Gastrocnemius medialis (tissue), 4 donors: ENCODE measurements around the gene GPBAR1. TPM values are rescaled to one million over a fixed set of nuclear protein-coding genes. Genes with fewer than 3 reads are reported as not detected.
A peak's percentile ranks its signal among the peaks of the same experiment; 100 is the strongest.
"Not testable (repeated sequence)": the region's sequence is repeated elsewhere in the genome, so short reads cannot be mapped to it uniquely, and the experiment has no call there.

Experiments used
- ATAC-seq, 2 donors: fragments of 150-250 bp; one replicate each; pipeline ENCODE4 v1.9.1; 2016
- DNase-seq, 2 donors: peaks; one replicate each; pipeline ENCODE4 v3.0.0-alpha.2; 2019
- H3K27ac ChIP-seq, 4 donors: fragments of 200-600 bp; sonication (generic); 1 replicate in 1 of 4; 2 replicates in 3 of 4; pipeline ENCODE4 v1.5.1; 2016 to 2018; ENCODE audit warnings: mild to moderate bottlenecking in 2 of 4, moderate library complexity in 1 of 4
- H3K27me3 ChIP-seq, 3 donors: fragments of 200-600 bp; sonication (generic) in 2 of 3; 1 replicate in 1 of 3; 2 replicates in 2 of 3; pipeline versions ENCODE4 v1.5.1 to v1.6.0; 2016 to 2019; ENCODE audit warnings: mild to moderate bottlenecking in 1 of 3, moderate library complexity in 1 of 3
- H3K36me3 ChIP-seq, 2 donors: fragments of 200-600 bp; sonication (generic) in 1 of 2; one replicate each; pipeline ENCODE4 v1.5.1; 2017 to 2018
- H3K4me1 ChIP-seq, 2 donors: fragments of 200-600 bp; sonication (generic) in 1 of 2; one replicate each; pipeline ENCODE4 v1.5.1; 2016 to 2017; ENCODE audit warnings: mild to moderate bottlenecking in 2 of 2
- H3K4me3 ChIP-seq, 4 donors: fragments of 200-600 bp; sonication (generic) in 3 of 4; 1 replicate in 1 of 4; 2 replicates in 3 of 4; pipeline ENCODE4 v1.5.1; 2016 to 2019; ENCODE audit warnings: mild to moderate bottlenecking in 2 of 4
- H3K9me3 ChIP-seq, 3 donors: fragments of 200-600 bp; sonication (generic) in 2 of 3; 1 replicate in 1 of 3; 2 replicates in 2 of 3; pipeline ENCODE4 v1.5.1; 2016 to 2019
- POLR2A ChIP-seq, 2 donors: fragments of 450-650 bp; IDR thresholded peaks; one replicate each; pipeline ENCODE4 v1.6.1; 2017; ENCODE audit warnings: antibody characterized with exemption in 2 of 2, mild to moderate bottlenecking in 2 of 2, moderate library complexity in 2 of 2
- in situ Hi-C, 4 donors: fragments of 200-750 bp; cut with MboI; loops; one replicate each; pipeline versions ENCODE4 v1.15.0 to v1.8.0; 2017; ENCODE audit warnings: low sequenced_read_pairs in 4 of 4
- intact Hi-C: fragments of 100-400 bp; cut with DNase I; formaldehyde crosslinking; loops from one replicate; pipeline ENCODE4 v1.15.1; 2023; ENCODE audit warnings: low total_unique reads
- total RNA-seq, 4 donors: library from RNA; depleted of rRNA; stranded (reverse); fragments of >200 nt; gene quantifications; one replicate each; pipeline versions ENCODE4 v1.1.0 to v1.2.3, GENCODE V29; 2016
- TF ChIP-seq, protein P1 (sequence below), 5 experiments: fragments of 450-650 bp in 3 of 5; fragments of 200-600 bp in 2 of 5; sonication (generic) in 2 of 5; IDR thresholded peaks in 4 of 5; conservative IDR thresholded peaks in 1 of 5; 1 replicate in 4 of 5; 2 replicates in 1 of 5; pipeline ENCODE4 v1.5.1; 2016 to 2019; ENCODE audit warnings: antibody characterized with exemption in 5 of 5, mild to moderate bottlenecking in 3 of 5, moderate library complexity in 3 of 5

GPBAR1 gene
- total RNA-seq, 4 donors from 2014 or later: 0.93 TPM; not detected in 3

GRCh38 chr2:218271865-218272530 lies 11.2 kb downstream of the GPBAR1 start:
- Histone ChIP-seq H3K36me3 (peaks cover 0 to 43% of the 10 kb centered on the region in 2 donors), H3K27ac (peak overlapping the region; percentile 78 to 90 (median 83)), H3K4me3 (peak overlapping the region in 3 of 4 donors; percentile 5 to 97 (median 89)), H3K4me1 (peaks cover 38 to 51% of the 10 kb centered on the region in 2 donors), H3K27me3 (no peaks in the 10 kb centered on the region), H3K9me3 (no peaks in the 10 kb centered on the region)
- no peak for DNase-seq
- TF ChIP-seq POLR2A (IDR thresholded peaks at IDR 0.05): no peak
- TF ChIP-seq, protein P1, sequence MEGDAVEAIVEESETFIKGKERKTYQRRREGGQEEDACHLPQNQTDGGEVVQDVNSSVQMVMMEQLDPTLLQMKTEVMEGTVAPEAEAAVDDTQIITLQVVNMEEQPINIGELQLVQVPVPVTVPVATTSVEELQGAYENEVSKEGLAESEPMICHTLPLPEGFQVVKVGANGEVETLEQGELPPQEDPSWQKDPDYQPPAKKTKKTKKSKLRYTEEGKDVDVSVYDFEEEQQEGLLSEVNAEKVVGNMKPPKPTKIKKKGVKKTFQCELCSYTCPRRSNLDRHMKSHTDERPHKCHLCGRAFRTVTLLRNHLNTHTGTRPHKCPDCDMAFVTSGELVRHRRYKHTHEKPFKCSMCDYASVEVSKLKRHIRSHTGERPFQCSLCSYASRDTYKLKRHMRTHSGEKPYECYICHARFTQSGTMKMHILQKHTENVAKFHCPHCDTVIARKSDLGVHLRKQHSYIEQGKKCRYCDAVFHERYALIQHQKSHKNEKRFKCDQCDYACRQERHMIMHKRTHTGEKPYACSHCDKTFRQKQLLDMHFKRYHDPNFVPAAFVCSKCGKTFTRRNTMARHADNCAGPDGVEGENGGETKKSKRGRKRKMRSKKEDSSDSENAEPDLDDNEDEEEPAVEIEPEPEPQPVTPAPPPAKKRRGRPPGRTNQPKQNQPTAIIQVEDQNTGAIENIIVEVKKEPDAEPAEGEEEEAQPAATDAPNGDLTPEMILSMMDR (IDR thresholded peaks at IDR 0.05 in 4 of 5, conservative IDR thresholded peaks at IDR 0.05 in 1 of 5): no peak
- intact Hi-C loops (loop anchor here (1.0 to 10.0 kb wide), 5 partner anchors 13 to 1857 kb away; partner anchors contain the start of gene SMARCAL1), in situ Hi-C loops (loop anchor here in 2 of 4 donors (10.0 kb wide), 2 partner anchors 123 to 293 kb away; partner anchors contain the start of genes CNOT9 (in 1 of the 2), CTDSP1 (in 1 of the 2) and USP37 (in 1 of the 2))
- no peak for ATAC-seq

DNA sequence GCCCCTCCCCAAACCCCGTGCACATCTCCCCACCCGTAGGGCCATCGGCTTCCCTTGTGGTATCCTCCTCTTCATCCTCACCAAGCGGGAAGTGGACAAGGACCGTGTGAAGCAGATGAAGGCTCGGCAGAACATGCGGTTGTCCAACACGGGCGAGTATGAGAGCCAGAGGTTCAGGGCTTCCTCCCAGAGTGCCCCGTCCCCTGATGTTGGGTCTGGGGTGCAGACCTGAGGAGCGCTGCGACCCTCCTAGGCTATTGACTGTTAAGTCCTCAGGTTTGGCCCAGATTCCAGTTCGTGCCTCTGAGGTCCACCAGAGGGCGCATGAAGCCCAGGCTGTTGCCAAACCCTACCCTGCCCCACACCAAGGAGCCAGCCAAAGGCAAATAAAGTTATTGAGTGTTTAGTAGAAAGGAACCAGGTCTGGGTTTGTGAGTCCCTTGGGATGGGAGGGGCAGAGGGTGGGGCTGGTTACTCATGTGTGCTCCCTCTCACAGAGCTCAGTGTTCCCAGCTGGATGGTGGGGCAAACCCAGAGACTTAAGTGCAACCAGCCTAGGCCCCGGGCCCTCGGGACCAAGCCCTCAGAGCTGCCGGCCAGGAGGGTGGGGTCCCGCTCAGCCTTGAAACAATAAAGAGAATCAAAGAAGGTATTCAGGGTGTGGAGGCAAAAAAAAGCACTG lies 11.9 kb downstream of the GPBAR1 start:
- ATAC-seq: peak; percentile 61
- peak overlapping the region in 1 of 4 donors; percentile 5 for H3K4me3 ChIP-seq
- intact Hi-C loops: loop anchor here (1.0 to 10.0 kb wide), 4 partner anchors 18 to 1858 kb away; partner anchors contain the start of gene SMARCAL1
- peaks cover 0 to 43% of the 10 kb centered on the region in 2 donors for H3K36me3 ChIP-seq
- in situ Hi-C loops: loop anchor here in 2 of 4 donors (10.0 kb wide), 2 partner anchors 122 to 292 kb away; partner anchors contain the start of genes CNOT9 (in 1 of the 2), CTDSP1 (in 1 of the 2) and USP37 (in 1 of the 2)
- peaks cover 38 to 47% of the 10 kb centered on the region in 2 donors for H3K4me1 ChIP-seq
- peak; percentile 87 to 93 for DNase-seq
- no peaks in the 10 kb centered on the region for H3K9me3 ChIP-seq
- peak overlapping the region; percentile 78 to 90 (median 83) for H3K27ac ChIP-seq
- H3K27me3 ChIP-seq: no peaks in the 10 kb centered on the region
- TF ChIP-seq, protein P1 (IDR thresholded peaks at IDR 0.05 in 4 of 5, conservative IDR thresholded peaks at IDR 0.05 in 1 of 5): peak; percentile 88 to 94 (median 91)
- peak in 1 of 2 donors; percentile 14 for TF ChIP-seq POLR2A (IDR thresholded peaks at IDR 0.05)

DNA sequence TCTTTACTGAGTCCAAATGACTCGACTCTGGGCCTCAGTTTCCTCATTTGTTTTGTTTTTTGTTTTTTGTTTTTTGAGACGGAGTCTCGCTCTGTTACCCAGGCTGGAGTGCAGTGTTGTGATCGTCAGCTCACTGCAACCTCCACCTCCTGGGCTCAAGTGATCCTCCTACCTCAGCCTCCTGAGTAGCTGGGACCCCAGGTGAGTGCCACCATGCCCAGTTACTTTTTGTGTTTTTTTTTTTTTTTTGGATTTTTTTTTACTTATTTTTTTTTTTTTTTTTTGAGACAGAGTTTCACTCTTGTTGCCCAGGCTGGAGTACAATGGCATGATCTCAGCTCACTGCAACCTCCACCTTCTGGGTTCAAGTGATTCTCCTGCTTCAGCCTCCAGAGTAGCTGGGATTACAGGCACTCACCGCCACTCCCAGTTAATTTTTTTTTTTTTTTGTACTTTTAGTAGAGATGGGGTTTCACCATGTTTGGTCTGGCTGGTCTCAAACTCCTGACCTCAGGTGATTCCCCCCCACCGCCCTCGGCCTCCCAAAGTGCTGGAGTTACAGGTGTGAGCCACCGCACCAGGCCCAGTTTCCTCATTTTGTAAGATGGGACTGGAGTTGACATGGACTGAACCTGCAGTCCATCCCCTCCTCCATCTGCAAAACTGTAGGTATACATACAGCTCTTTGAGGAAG lies 12.5 kb downstream of the GPBAR1 start:
- DNase-seq, H3K27me3 ChIP-seq, H3K9me3 ChIP-seq, ATAC-seq: not testable (repeated sequence)
- Histone ChIP-seq H3K4me1 (peaks cover 37 to 43% of the 10 kb centered on the region in 2 donors), H3K27ac (peak overlapping the region; percentile 78 to 90 (median 83)), H3K36me3 (peaks cover 0 to 49% of the 10 kb centered on the region in 2 donors), H3K4me3 (peak overlapping the region in 1 of 4 donors; percentile 5)
- intact Hi-C loops: loop anchor here (2.0 to 10.0 kb wide), 3 partner anchors 17 to 1859 kb away; partner anchors contain the start of gene SMARCAL1
- in situ Hi-C loops: loop anchor here in 2 of 4 donors (10.0 kb wide), 2 partner anchors 121 to 291 kb away; partner anchors contain the start of genes CNOT9 (in 1 of the 2), CTDSP1 (in 1 of the 2) and USP37 (in 1 of the 2)

GRCh38 chr2:218273908-218274249 lies 13.1 kb downstream of the GPBAR1 start:
- in situ Hi-C loops: loop anchor here in 2 of 4 donors (10.0 kb wide), 2 partner anchors 121 to 291 kb away; partner anchors contain the start of genes CNOT9 (in 1 of the 2), CTDSP1 (in 1 of the 2) and USP37 (in 1 of the 2)

More at GRCh38 chr2:218273908-218274249, 13.1 kb downstream of the GPBAR1 start:
- intact Hi-C loops: loop anchor here (2.0 to 10.0 kb wide), 3 partner anchors 17 to 1859 kb away; partner anchors contain the start of gene SMARCAL1
- H3K4me3 ChIP-seq: no peak overlapping the region
- TF ChIP-seq, protein P1 (IDR thresholded peaks at IDR 0.05 in 4 of 5, conservative IDR thresholded peaks at IDR 0.05 in 1 of 5): no peak
- no peak for TF ChIP-seq POLR2A (IDR thresholded peaks at IDR 0.05)
- H3K4me1 ChIP-seq: peaks cover 32 to 38% of the 10 kb centered on the region in 2 donors
- ATAC-seq (no peak), DNase-seq (no peak)
- no peaks in the 10 kb centered on the region for H3K9me3 ChIP-seq
- H3K27me3 ChIP-seq: no peaks in the 10 kb centered on the region
- H3K27ac ChIP-seq: peak overlapping the region; percentile 78 to 90 (median 83)
- H3K36me3 ChIP-seq: peaks cover 0 to 54% of the 10 kb centered on the region in 2 donors
